H1 (cell line): ENCODE results near the gene ARMH3. TPM values are rescaled to one million over a fixed set of nuclear protein-coding genes. Genes with fewer than 3 reads are reported as not detected.

Experiments
- CTCF ChIA-PET: fragments of 300-600 bp; sonication (Branson Sonifier 250); formaldehyde crosslinking; loops from one replicate; lab custom pipeline; 2021; ENCODE audit not compliant: partially characterized antibody; lab: Charles Lee
- POLR2A ChIA-PET: fragments of 300-600 bp; sonication (Branson Sonifier 250); formaldehyde crosslinking; loops from one replicate; lab custom pipeline; 2021; ENCODE audit warnings: inconsistent platforms; ENCODE audit not compliant: partially characterized antibody; lab: Charles Lee
- DNase-seq, 2 experiments: peaks; one replicate each; pipeline versions ENCODE4 v3.0.0 to v3.0.0-alpha.2; 2010 to 2022; ENCODE audit warnings: low spot score in 2 of 2, low read depth in 1 of 2, mixed read lengths in 1 of 2
- FAIRE-seq: peaks from 2 replicates; lab custom pipeline; 2011; peaks lifted over from hg19 to GRCh38; lab: Jason Lieb, UNC
- H2AFZ ChIP-seq: 2 replicates; pipeline ENCODE4 v1.8.1; 2012; ENCODE audit warnings: low read length, inconsistent platforms
- H2AK5ac ChIP-seq: 2 replicates; pipeline ENCODE4 v1.6.1; 2013; ENCODE audit warnings: low read depth, low read length
- H2BK120ac ChIP-seq: replicated peaks from 2 replicates; pipeline ENCODE3; 2013; ENCODE audit warnings: low read depth, low read length, inconsistent platforms
- H2BK12ac ChIP-seq: 2 replicates; pipeline ENCODE4 v1.6.1; 2013; ENCODE audit warnings: low read depth, low read length
- H2BK15ac ChIP-seq: 2 replicates; pipeline ENCODE4 v1.6.1; 2013; ENCODE audit warnings: low read length
- H2BK20ac ChIP-seq: 2 replicates; pipeline ENCODE4 v1.6.1; 2013; ENCODE audit warnings: low read length
- H2BK5ac ChIP-seq: 2 replicates; pipeline ENCODE4 v1.6.1; 2013; ENCODE audit warnings: low read depth, low read length
- H3K14ac ChIP-seq: 2 replicates; pipeline ENCODE4 v1.6.1; 2013; ENCODE audit warnings: inconsistent platforms; ENCODE audit not compliant: insufficient read length
- H3K18ac ChIP-seq: 2 replicates; pipeline ENCODE4 v1.6.1; 2013; ENCODE audit warnings: low read length; ENCODE audit errors: extremely low read depth
- H3K23ac ChIP-seq: 2 replicates; pipeline ENCODE4 v1.6.1; 2013; ENCODE audit warnings: inconsistent platforms; ENCODE audit not compliant: insufficient read length
- H3K23me2 ChIP-seq: 2 replicates; pipeline ENCODE4 v1.6.1; 2013; ENCODE audit warnings: low read depth, low read length
- H3K27ac ChIP-seq: 2 replicates; pipeline ENCODE4 v1.6.1; 2011; ENCODE audit warnings: low read depth, low read length, inconsistent platforms
- H3K27me3 ChIP-seq, 4 experiments: replicated peaks in 1 of 4; 1 replicate in 1 of 4; 2 replicates in 3 of 4; pipeline versions ENCODE4 v1.6.1 to v1.8.1; 2011 to 2013; ENCODE audit warnings: low read length in 3 of 4, mild to moderate bottlenecking in 3 of 4, inconsistent platforms in 2 of 4, mixed read lengths in 2 of 4, moderate library complexity in 1 of 4; ENCODE audit not compliant: control insufficient read depth in 3 of 4, insufficient read depth in 3 of 4; ENCODE audit errors: extremely low read depth in 1 of 4
- H3K36me3 ChIP-seq, 4 experiments: 2 replicates each; pipeline versions ENCODE4 v1.6.1 to v1.8.1; 2011 to 2013; ENCODE audit warnings: mild to moderate bottlenecking in 4 of 4, low read length in 3 of 4, moderate library complexity in 2 of 4, control low read depth in 1 of 4, inconsistent platforms in 1 of 4; ENCODE audit not compliant: insufficient read depth in 4 of 4, control insufficient read depth in 2 of 4
- H3K4ac ChIP-seq: replicated peaks from 2 replicates; pipeline ENCODE3; 2013; ENCODE audit warnings: low read length, low read depth, mixed read lengths, inconsistent platforms; ENCODE audit not compliant: insufficient read length
- H3K4me1 ChIP-seq, 4 experiments: replicated peaks in 1 of 4; 1 replicate in 1 of 4; 2 replicates in 3 of 4; pipeline versions ENCODE4 v1.6.1 to v1.8.1; 2011 to 2013; ENCODE audit warnings: low read length in 3 of 4, inconsistent platforms in 2 of 4, mixed read lengths in 1 of 4; ENCODE audit not compliant: insufficient read depth in 4 of 4, control insufficient read depth in 3 of 4
- H3K4me2 ChIP-seq, 2 experiments: 2 replicates each; pipeline versions ENCODE4 v1.6.1 to v1.8.1; 2011 to 2013; ENCODE audit warnings: low read depth in 2 of 2, low read length in 2 of 2, control low read depth in 1 of 2, inconsistent platforms in 1 of 2, mild to moderate bottlenecking in 1 of 2; ENCODE audit not compliant: insufficient read depth in 1 of 2
- H3K4me3 ChIP-seq, 4 experiments: fragments of 200-600, 300-600 bp in 1 of 4; sonication (generic), shearing (Covaris generic), sonication (Bioruptor Twin) in 1 of 4; 2 replicates each; pipeline versions ENCODE4 v1.5.1 to v1.8.1; 2011 to 2016; ENCODE audit warnings: low read length in 4 of 4, low read depth in 3 of 4, control low read depth in 2 of 4, inconsistent platforms in 2 of 4, mild to moderate bottlenecking in 2 of 4, mixed read lengths in 1 of 4, moderate library complexity in 1 of 4; ENCODE audit not compliant: insufficient read depth in 2 of 4; ENCODE audit errors: extremely low read depth in 1 of 4
- H3K56ac ChIP-seq: replicated peaks from 2 replicates; pipeline ENCODE3; 2013; ENCODE audit warnings: low read depth, mild to moderate bottlenecking, mixed read lengths, low read length, inconsistent platforms; ENCODE audit not compliant: insufficient read length
- H3K79me1 ChIP-seq: 2 replicates; pipeline ENCODE4 v1.6.1; 2013; ENCODE audit warnings: low read depth, low read length, control low read depth
- H3K79me2 ChIP-seq, 2 experiments: 2 replicates each; pipeline versions ENCODE4 v1.6.1 to v1.8.1; 2012 to 2013; ENCODE audit warnings: low read length in 2 of 2, mild to moderate bottlenecking in 2 of 2, inconsistent platforms in 1 of 2; ENCODE audit not compliant: insufficient read depth in 2 of 2, control insufficient read depth in 1 of 2
- H3K9ac ChIP-seq, 4 experiments: replicated peaks in 1 of 4; 1 replicate in 1 of 4; 2 replicates in 3 of 4; pipeline versions ENCODE4 v1.6.1 to v1.8.1; 2011 to 2013; ENCODE audit warnings: low read depth in 3 of 4, low read length in 3 of 4, control low read depth in 2 of 4, mild to moderate bottlenecking in 2 of 4, moderate library complexity in 2 of 4, inconsistent platforms in 1 of 4; ENCODE audit errors: extremely low read depth in 1 of 4
- H3K9me3 ChIP-seq, 2 experiments: 2 replicates each; pipeline versions ENCODE4 v1.6.1 to v1.8.1; 2012 to 2013; ENCODE audit warnings: mild to moderate bottlenecking in 2 of 2, moderate library complexity in 2 of 2, control low read depth in 1 of 2, inconsistent platforms in 1 of 2, low read depth in 1 of 2, low read length in 1 of 2, mixed read lengths in 1 of 2; ENCODE audit not compliant: insufficient read depth in 2 of 2
- H4K20me1 ChIP-seq, 2 experiments: replicated peaks in 1 of 2; 2 replicates each; pipeline versions ENCODE3 to v1.8.1; 2011 to 2013; ENCODE audit warnings: inconsistent platforms in 2 of 2, low read length in 2 of 2, mild to moderate bottlenecking in 1 of 2; ENCODE audit not compliant: insufficient read depth in 2 of 2, control insufficient read depth in 1 of 2
- H4K5ac ChIP-seq: 2 replicates; pipeline ENCODE4 v1.6.1; 2013; ENCODE audit warnings: low read length, low read depth, mixed read lengths, inconsistent platforms; ENCODE audit not compliant: insufficient read length
- H4K8ac ChIP-seq: 2 replicates; pipeline ENCODE4 v1.8.0; 2013; ENCODE audit warnings: mild to moderate bottlenecking, moderate library complexity, low read length, inconsistent platforms; ENCODE audit not compliant: insufficient read depth; ENCODE audit errors: extremely low read depth
- H4K91ac ChIP-seq: replicated peaks from 2 replicates; pipeline ENCODE3; 2013; ENCODE audit warnings: low read length, mixed read lengths, inconsistent platforms; ENCODE audit not compliant: insufficient read length
- CBX8 ChIP-seq: fragments of 300-800, 300-1000 bp; sonication (generic); IDR thresholded peaks from 2 replicates; pipeline ENCODE4 v1.7.1; 2016; ENCODE audit warnings: low read depth, low read length, borderline replicate concordance
- CHD1 ChIP-seq: IDR thresholded peaks from 2 replicates; pipeline ENCODE4 v1.6.1; 2012; ENCODE audit warnings: low read depth, low read length, improper control_type of control experiment
- CHD2 ChIP-seq: IDR thresholded peaks from 2 replicates; pipeline ENCODE4 v1.6.1; 2012; ENCODE audit warnings: low read length, improper control_type of control experiment
- JUN ChIP-seq: IDR thresholded peaks from 2 replicates; pipeline ENCODE4 v1.6.1; 2011; ENCODE audit warnings: low read depth, mild to moderate bottlenecking, improper control_type of control experiment, low read length
- PHF8 ChIP-seq: fragments of 200-600 bp; sonication (generic); conservative IDR thresholded peaks from 2 replicates; pipeline ENCODE4 v1.7.1; 2012; ENCODE audit warnings: low read depth, mild to moderate bottlenecking, inconsistent platforms, low read length, moderate library complexity
- POLR2A ChIP-seq, 2 experiments: IDR thresholded peaks; 1 replicate in 1 of 2; 2 replicates in 1 of 2; pipeline ENCODE4 v1.6.1; 2011; ENCODE audit warnings: low read depth in 2 of 2, low read length in 2 of 2, mild to moderate bottlenecking in 2 of 2; ENCODE audit errors: control extremely low read depth in 1 of 2
- RFX5 ChIP-seq: IDR thresholded peaks from 2 replicates; pipeline ENCODE4 v1.6.1; 2011; ENCODE audit warnings: low read depth, low read length, improper control_type of control experiment, borderline replicate concordance
- RXRA ChIP-seq: IDR thresholded peaks from 2 replicates; pipeline ENCODE4 v1.6.1; 2011; ENCODE audit warnings: low read depth, mild to moderate bottlenecking, low read length, moderate library complexity; ENCODE audit not compliant: insufficient read depth
- SIRT6 ChIP-seq: IDR thresholded peaks from one replicate; pipeline ENCODE4 v1.7.1; 2012; ENCODE audit warnings: low read length, inconsistent platforms
- SP2 ChIP-seq: IDR thresholded peaks from 2 replicates; pipeline ENCODE4 v1.6.1; 2012; ENCODE audit warnings: mild to moderate bottlenecking, low read length, inconsistent platforms
- SRF ChIP-seq: IDR thresholded peaks from 2 replicates; pipeline ENCODE4 v1.6.1; 2011; ENCODE audit warnings: mild to moderate bottlenecking, low read depth, low read length, moderate library complexity
- YY1 ChIP-seq: IDR thresholded peaks from 2 replicates; pipeline ENCODE4 v1.6.1; 2011; ENCODE audit warnings: low read depth, mild to moderate bottlenecking, low read length
- WGBS, 2 experiments: shearing (Covaris generic) in 1 of 2; methylation state at CpG; one replicate each; pipeline versions ENCODE4 v1.1.6 to v1.1.7; 2013 to 2015; ENCODE audit warnings: low lambda C conversion rate in 2 of 2, mixed read lengths in 2 of 2, inconsistent platforms in 1 of 2, low coverage in 1 of 2, missing lambda C conversion rate in 1 of 2; ENCODE audit not compliant: insufficient replicate concordance in 2 of 2, insufficient coverage in 1 of 2, insufficient read length in 1 of 2; ENCODE audit errors: extremely low coverage in 1 of 2, missing lambda C conversion rate in 1 of 2; 5-methylcytosine and 5-hydroxymethylcytosine counted together
- polyA plus RNA-seq, 7 experiments: library from polyadenylated mRNA; depleted of rRNA in 3 of 7; stranded (reverse) in 5 of 7; unstranded in 2 of 7; fragments of >200 nt in 5 of 7; fragments of 200-250 nt in 2 of 7; gene quantifications; 1 replicate in 5 of 7; 2 replicates in 1 of 7; 4 replicates in 1 of 7; pipeline versions ENCODE4 v1.2.1 to v1.2.3, GENCODE V29; 2011 to 2013; ENCODE audit warnings: missing spikeins in 2 of 7, mixed read lengths in 2 of 7
- total RNA-seq: library from RNA; stranded (reverse); fragmentation: NEBNext Ultra II Directional; extraction: Animal tissue kit (Norgen Biotek cat#: 25700); gene quantifications from 2 replicates; pipeline ENCODE4 v1.2.1, GENCODE V29; 2021

The ARMH3 gene
- total and polyA plus RNA-seq, 2 of the 8 experiments (the other 6 are each of a cell fraction or from before 2014, with no cell fraction given): 11.6 to 18.3 TPM

DNA sequence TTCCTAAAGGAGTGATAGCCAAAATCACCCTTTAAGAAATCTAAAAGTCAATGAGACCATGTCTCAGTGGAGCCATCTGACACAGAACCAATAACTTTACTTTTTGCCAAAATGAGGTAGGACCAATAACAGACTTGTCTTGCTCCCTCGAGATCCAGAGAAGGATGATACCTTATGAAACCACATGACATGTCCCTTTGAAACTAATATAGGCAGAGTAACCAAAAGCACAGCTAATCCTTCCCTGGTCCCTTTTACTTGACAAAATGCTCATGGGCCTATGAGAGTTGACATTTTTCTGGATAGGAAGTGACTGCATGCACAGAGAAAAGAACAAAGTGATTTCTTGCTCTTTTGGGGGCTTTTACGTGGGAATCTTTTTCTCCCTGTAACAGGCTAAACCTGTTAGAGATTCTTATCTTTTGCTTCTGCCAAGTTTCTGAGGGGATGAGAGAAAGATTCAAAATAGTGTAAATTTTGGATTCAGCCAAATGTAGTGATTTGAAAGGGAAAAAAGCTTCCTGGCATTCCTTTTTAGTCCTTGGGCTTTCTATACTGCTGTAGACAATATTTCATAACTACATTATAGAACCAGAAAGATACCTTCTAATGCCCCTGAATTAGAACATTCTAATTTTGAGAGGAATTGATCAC is 87.6 kb downstream of the ARMH3 start:
- FAIRE-seq (no peak), DNase-seq (no peak)
- no peak overlapping the region for H3K56ac ChIP-seq
- 94% methylated on average over 2 of the region's 2 CpGs; no CpG with 5 or more reads in 1 of the 2 experiments for WGBS, 2 experiments
- ChIA-PET POLR2A (no interaction called here), CTCF (interaction anchor here (0.7 to 2.6 kb wide), 3 partner anchors 41 to 127 kb away, joined by 3 to 11 read pairs (median 4); no protein-coding TSS in a partner anchor)
- no peak overlapping the region for H3K27ac ChIP-seq
- no peaks in the 10 kb centered on the region for H4K20me1 ChIP-seq
- no peak overlapping the region for H3K14ac ChIP-seq
- no peak overlapping the region for H3K23ac ChIP-seq
- H3K79me1 ChIP-seq: no peaks in the 10 kb centered on the region
- H3K18ac ChIP-seq: no peak overlapping the region
- H2BK12ac ChIP-seq: no peak overlapping the region
- peaks cover 0 to 4% (median 0%) of the 10 kb centered on the region in 4 experiments; a peak in 2 of 8 replicates for H3K36me3 ChIP-seq
- no peaks in the 10 kb centered on the region for H3K23me2 ChIP-seq
- H2AFZ ChIP-seq: no peak overlapping the region
- no peak overlapping the region for H3K4me3 ChIP-seq
- no peak overlapping the region for H2BK120ac ChIP-seq
- H3K4me2 ChIP-seq: no peak overlapping the region
- no peak overlapping the region for H4K8ac ChIP-seq
- H4K91ac ChIP-seq: no peak overlapping the region
- H3K9ac ChIP-seq: no peak overlapping the region
- no peak overlapping the region for H2BK5ac ChIP-seq
- H2BK20ac ChIP-seq: no peak overlapping the region
- TF ChIP-seq RFX5: no peak
- no peak for TF ChIP-seq SRF
- TF ChIP-seq PHF8: no peak
- TF ChIP-seq SIRT6: no peak
- TF ChIP-seq RXRA: no peak
- TF ChIP-seq CBX8: no peak
- no peak for TF ChIP-seq YY1
- no peak for TF ChIP-seq CHD2
- TF ChIP-seq POLR2A (IDR thresholded peaks at IDR 0.05; ENCODE audit: control extremely low read depth in 1 of 2, low read depth in 2 of 2, low read length in 2 of 2): no peak
- no peak for TF ChIP-seq SP2
- no peak for TF ChIP-seq CHD1
- no peak for TF ChIP-seq JUN
- no peaks in the 10 kb centered on the region for H3K27me3 ChIP-seq
- H3K79me2 ChIP-seq: no peaks in the 10 kb centered on the region
- H2BK15ac ChIP-seq: no peak overlapping the region
- H4K5ac ChIP-seq: no peak overlapping the region
- H2AK5ac ChIP-seq: no peak overlapping the region
- H3K9me3 ChIP-seq: no peaks in the 10 kb centered on the region
- H3K4me1 ChIP-seq: peaks cover 0 to 2% (median 0%) of the 10 kb centered on the region in 4 experiments; a peak in 1 of 7 replicates
- no peak overlapping the region for H3K4ac ChIP-seq
